H1 (cell line): ENCODE data around the gene SCYGR1.

ENCODE experiments used
- BCL11A ChIP-seq, 2 experiments: IDR thresholded peaks; one replicate each; pipeline ENCODE4 v1.6.1; 2011; ENCODE audit warnings: low read depth in 2 of 2, low read length in 2 of 2, mild to moderate bottlenecking in 2 of 2
- CBX5 ChIP-seq: fragments of 300-800, 300-1000 bp; sonication (generic); IDR thresholded peaks from 2 replicates; pipeline ENCODE4 v1.7.1; 2016; ENCODE audit warnings: antibody characterized with exemption, low read length, low read depth
- CHD1 ChIP-seq: IDR thresholded peaks from 2 replicates; pipeline ENCODE4 v1.6.1; 2012; ENCODE audit warnings: low read depth, low read length, improper control_type of control experiment
- CTCF ChIP-seq, 3 experiments: IDR thresholded peaks; 1 replicate in 2 of 3; 2 replicates in 1 of 3; pipeline versions ENCODE4 v1.5.1 to v1.6.1; 2011; ENCODE audit warnings: low read length in 3 of 3, mild to moderate bottlenecking in 3 of 3, inconsistent platforms in 2 of 3, low read depth in 1 of 3, moderate library complexity in 1 of 3; ENCODE audit not compliant: insufficient read depth in 1 of 3; ENCODE audit errors: control extremely low read depth in 1 of 3
- EZH2 ChIP-seq: fragments of 200-600 bp; sonication (generic); IDR thresholded peaks from 2 replicates; pipeline ENCODE4 v1.7.1; 2012; ENCODE audit warnings: low read depth, mild to moderate bottlenecking, moderate library complexity, low read length, inconsistent platforms; ENCODE audit not compliant: severe bottlenecking
- JUND ChIP-seq: IDR thresholded peaks from 2 replicates; pipeline ENCODE4 v1.6.1; 2011; ENCODE audit warnings: mild to moderate bottlenecking, improper control_type of control experiment, low read length
- NANOG ChIP-seq: IDR thresholded peaks from 2 replicates; pipeline ENCODE4 v1.6.1; 2011; ENCODE audit warnings: low read length, low read depth, mild to moderate bottlenecking, inconsistent platforms; ENCODE audit not compliant: insufficient read depth, poor library complexity, severe bottlenecking
- POLR2AphosphoS5 ChIP-seq: IDR thresholded peaks from 2 replicates; pipeline ENCODE4 v1.6.1; 2011; ENCODE audit warnings: low read depth, low read length
- RAD21 ChIP-seq, 2 experiments: IDR thresholded peaks in 1 of 2; conservative IDR thresholded peaks in 1 of 2; 2 replicates each; pipeline ENCODE4 v1.6.1; 2011; ENCODE audit warnings: low read depth in 2 of 2, low read length in 2 of 2, improper control_type of control experiment in 1 of 2, inconsistent platforms in 1 of 2, mild to moderate bottlenecking in 1 of 2, moderate library complexity in 1 of 2
- TEAD4 ChIP-seq: IDR thresholded peaks from 2 replicates; pipeline ENCODE4 v1.6.1; 2012; ENCODE audit warnings: low read depth, low read length, inconsistent platforms, mixed read lengths
- ZNF274 ChIP-seq: IDR thresholded peaks from 2 replicates; pipeline ENCODE4 v1.7.0; 2012; ENCODE audit warnings: low read length, borderline replicate concordance; ENCODE audit errors: extremely low read depth
- TF ChIP-seq, protein P1 (sequence below): IDR thresholded peaks from 2 replicates; pipeline ENCODE4 v1.6.1; 2011; ENCODE audit warnings: low read length, improper control_type of control experiment

GRCh38 chr2:227398684-227399670 is 11.2 kb upstream of the SCYGR1 start:
- TF ChIP-seq CTCF (IDR thresholded peaks at IDR 0.05; ENCODE audit: control extremely low read depth in 1 of 3, insufficient read depth in 1 of 3, low read depth in 1 of 3, low read length in 3 of 3) (no peak), CHD1 (no peak), RAD21 (IDR thresholded peaks at IDR 0.05 in 1 of 2, conservative IDR thresholded peaks at IDR 0.05 in 1 of 2; ENCODE audit: low read depth in 2 of 2, low read length in 2 of 2) (no peak), EZH2 (no peak), POLR2AphosphoS5 (no peak), ZNF274 (no peak), JUND (no peak), NANOG (no peak), CBX5 (no peak), BCL11A (IDR thresholded peaks at IDR 0.05; ENCODE audit: low read depth in 2 of 2, low read length in 2 of 2) (no peak), TEAD4 (no peak)
- TF ChIP-seq, protein P1, sequence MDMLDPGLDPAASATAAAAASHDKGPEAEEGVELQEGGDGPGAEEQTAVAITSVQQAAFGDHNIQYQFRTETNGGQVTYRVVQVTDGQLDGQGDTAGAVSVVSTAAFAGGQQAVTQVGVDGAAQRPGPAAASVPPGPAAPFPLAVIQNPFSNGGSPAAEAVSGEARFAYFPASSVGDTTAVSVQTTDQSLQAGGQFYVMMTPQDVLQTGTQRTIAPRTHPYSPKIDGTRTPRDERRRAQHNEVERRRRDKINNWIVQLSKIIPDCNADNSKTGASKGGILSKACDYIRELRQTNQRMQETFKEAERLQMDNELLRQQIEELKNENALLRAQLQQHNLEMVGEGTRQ: no peak
